HG03196 (cell line): Measurements from ENCODE around the gene RFC4.
A peak's percentile ranks its signal among the peaks of the same experiment; 100 is the strongest.
"Not testable (repeated sequence)": the region's sequence is repeated elsewhere in the genome, so short reads cannot be mapped to it uniquely, and the experiment has no call there.

Source experiments
- ATAC-seq: cut with Tn5 transposase; IDR thresholded peaks from one replicate; pipeline ENCODE4 v1.9.1; 2021; ENCODE audit not compliant: unreplicated experiment

RFC4 gene

GRCh38 chr3:186806089-186807055, at the start of gene RFC4:
Gene RFC4, minus strand, starts transcription at chr3:186806482. Its CDS starts 1,769 bp downstream, at chr3:186804713.
- peak; percentile 95 for ATAC-seq

GRCh38 chr3:186854954-186855353, 48.7 kb upstream of the RFC4 start:
- ATAC-seq, result no peak

- no peak for ATAC-seq
Measured at GRCh38 chr3:186854146-186854545, 47.9 kb upstream of the RFC4 start.

- ATAC-seq, result no peak
Measured at GRCh38 chr3:186852994-186853393, 46.7 kb upstream of the RFC4 start.

- not testable (repeated sequence) for ATAC-seq
Measured at GRCh38 chr3:186851835-186852234, 45.6 kb upstream of the RFC4 start.

- ATAC-seq, result no peak
Measured at GRCh38 chr3:186849374-186849975, 43.2 kb upstream of the RFC4 start.

- ATAC-seq, result no peak
Measured at GRCh38 chr3:186847437-186847836, 41.2 kb upstream of the RFC4 start.

GRCh38 chr3:186845756-186846155, 39.5 kb upstream of the RFC4 start:
- no peak for ATAC-seq

- no peak for ATAC-seq
Measured at GRCh38 chr3:186844908-186845307, 38.6 kb upstream of the RFC4 start.

GRCh38 chr3:186843039-186843432, 36.8 kb upstream of the RFC4 start:
- no peak for ATAC-seq

- ATAC-seq, result no peak
Measured at GRCh38 chr3:186842426-186843038, 36.2 kb upstream of the RFC4 start, which contains the start of gene ADIPOQ. Gene ADIPOQ, plus strand, starts transcription at chr3:186842710. Its CDS starts 10,349 bp downstream, at chr3:186853059.

- no peak for ATAC-seq
Measured at GRCh38 chr3:186841620-186842019, 35.3 kb upstream of the RFC4 start.

GRCh38 chr3:186839874-186840641, 33.8 kb upstream of the RFC4 start:
- ATAC-seq, result no peak

GRCh38 chr3:186832276-186832675, 26.0 kb upstream of the RFC4 start:
- no peak for ATAC-seq

- ATAC-seq, result no peak
Measured at GRCh38 chr3:186831798-186832197, 25.5 kb upstream of the RFC4 start.

- ATAC-seq, result no peak
Measured at GRCh38 chr3:186828340-186828739, 22.1 kb upstream of the RFC4 start.

- peak; percentile 89 for ATAC-seq
Measured at GRCh38 chr3:186826976-186827857, 20.9 kb upstream of the RFC4 start.

GRCh38 chr3:186826410-186826975, 20.2 kb upstream of the RFC4 start:
- ATAC-seq, result no peak

GRCh38 chr3:186825872-186826409, 19.7 kb upstream of the RFC4 start:
- no peak for ATAC-seq
